ENCODE results near the gene SLC40A1. TPM values are rescaled to one million over a fixed set of nuclear protein-coding genes. Genes with fewer than 3 reads are reported as not detected.
A peak's percentile ranks its signal among the peaks of the same experiment; 100 is the strongest.

Gene SLC40A1
- total and polyA plus RNA-seq, 2 of the 13 experiments (the other 11 are each of a cell fraction or from before 2014, with no cell fraction given): 10.6 to 24.9 TPM

DNA sequence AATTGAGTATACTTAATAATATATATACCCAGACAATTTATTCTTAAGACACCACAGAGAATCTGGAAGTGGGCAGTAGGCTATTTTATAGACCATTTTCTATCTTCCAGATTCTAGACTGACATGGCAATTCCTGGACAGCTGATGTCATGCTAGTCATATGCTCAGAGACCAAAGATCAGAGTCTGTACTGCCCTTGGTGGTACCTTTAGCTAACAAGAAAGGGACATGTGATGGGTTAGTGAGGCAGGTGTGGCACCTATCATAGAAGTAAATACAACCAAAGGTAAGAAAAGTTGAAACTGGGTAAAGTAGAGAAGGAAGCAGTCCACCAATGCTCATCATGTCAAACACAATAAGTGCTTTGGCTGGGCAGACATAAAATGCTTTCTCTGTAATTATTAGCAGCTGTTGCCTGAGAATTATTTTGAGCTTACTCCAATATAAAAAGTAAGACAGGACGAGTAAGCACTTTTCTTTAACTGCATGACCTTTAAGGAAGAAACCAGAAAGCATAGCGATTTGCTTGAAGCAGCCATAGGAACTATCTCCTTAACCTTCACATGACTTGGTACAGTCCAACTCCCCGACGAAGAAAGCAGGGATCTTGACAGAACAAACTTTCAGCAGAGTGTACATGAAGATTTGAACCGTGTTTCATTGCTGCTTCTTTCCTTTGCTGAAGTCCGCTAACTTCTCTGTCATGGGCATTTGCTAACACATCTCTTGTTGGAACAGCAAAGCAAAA, 47.1 kb downstream of the SLC40A1 start (continued):
- TF ChIP-seq, protein P1, sequence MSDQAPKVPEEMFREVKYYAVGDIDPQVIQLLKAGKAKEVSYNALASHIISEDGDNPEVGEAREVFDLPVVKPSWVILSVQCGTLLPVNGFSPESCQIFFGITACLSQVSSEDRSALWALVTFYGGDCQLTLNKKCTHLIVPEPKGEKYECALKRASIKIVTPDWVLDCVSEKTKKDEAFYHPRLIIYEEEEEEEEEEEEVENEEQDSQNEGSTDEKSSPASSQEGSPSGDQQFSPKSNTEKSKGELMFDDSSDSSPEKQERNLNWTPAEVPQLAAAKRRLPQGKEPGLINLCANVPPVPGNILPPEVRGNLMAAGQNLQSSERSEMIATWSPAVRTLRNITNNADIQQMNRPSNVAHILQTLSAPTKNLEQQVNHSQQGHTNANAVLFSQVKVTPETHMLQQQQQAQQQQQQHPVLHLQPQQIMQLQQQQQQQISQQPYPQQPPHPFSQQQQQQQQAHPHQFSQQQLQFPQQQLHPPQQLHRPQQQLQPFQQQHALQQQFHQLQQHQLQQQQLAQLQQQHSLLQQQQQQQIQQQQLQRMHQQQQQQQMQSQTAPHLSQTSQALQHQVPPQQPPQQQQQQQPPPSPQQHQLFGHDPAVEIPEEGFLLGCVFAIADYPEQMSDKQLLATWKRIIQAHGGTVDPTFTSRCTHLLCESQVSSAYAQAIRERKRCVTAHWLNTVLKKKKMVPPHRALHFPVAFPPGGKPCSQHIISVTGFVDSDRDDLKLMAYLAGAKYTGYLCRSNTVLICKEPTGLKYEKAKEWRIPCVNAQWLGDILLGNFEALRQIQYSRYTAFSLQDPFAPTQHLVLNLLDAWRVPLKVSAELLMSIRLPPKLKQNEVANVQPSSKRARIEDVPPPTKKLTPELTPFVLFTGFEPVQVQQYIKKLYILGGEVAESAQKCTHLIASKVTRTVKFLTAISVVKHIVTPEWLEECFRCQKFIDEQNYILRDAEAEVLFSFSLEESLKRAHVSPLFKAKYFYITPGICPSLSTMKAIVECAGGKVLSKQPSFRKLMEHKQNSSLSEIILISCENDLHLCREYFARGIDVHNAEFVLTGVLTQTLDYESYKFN (CRISPR knock-in tag; conservative IDR thresholded peaks at IDR 0.05): peak; percentile 42
- TF ChIP-seq MEF2D (CRISPR knock-in tag; IDR thresholded peaks at IDR 0.05) (no peak), MED8 (CRISPR knock-in tag; IDR thresholded peaks at IDR 0.05; ENCODE audit: insufficient replicate concordance) (no peak), POGZ (CRISPR knock-in tag; IDR thresholded peaks at IDR 0.05) (0 out of 2 replicates have a peak, but pooled peaks have one; percentile 48), ZNF451 (CRISPR knock-in tag; IDR thresholded peaks at IDR 0.05) (no peak), POLR2A (IDR thresholded peaks at IDR 0.05; ENCODE audit: insufficient read depth in 1 of 2, low read depth in 2 of 2, low read length in 2 of 2) (no peak), KLF6 (CRISPR knock-in tag; IDR thresholded peaks at IDR 0.05) (no peak), KAT2B (IDR thresholded peaks at IDR 0.05; ENCODE audit: borderline replicate concordance, low read depth, low read length) (no peak), ZNF619 (CRISPR knock-in tag; IDR thresholded peaks at IDR 0.05) (no peak), CBX5 (CRISPR knock-in tag; IDR thresholded peaks at IDR 0.05; ENCODE audit: borderline replicate concordance) (no peak), JUN (CRISPR knock-in tag; IDR thresholded peaks at IDR 0.05) (peak; percentile 70; the same call in 1 of the 2 replicates), AGO2 (optimal IDR thresholded peaks at IDR 0.05; ENCODE audit: low read depth, low read length) (no peak), FOSL2 (CRISPR knock-in tag; IDR thresholded peaks at IDR 0.05) (peak; percentile 66), JDP2 (CRISPR knock-in tag; IDR thresholded peaks at IDR 0.05; ENCODE audit: borderline replicate concordance) (no peak), ZNF331 (CRISPR knock-in tag; IDR thresholded peaks at IDR 0.05) (no peak; the same call in 1 of the 2 replicates), MLLT10 (CRISPR knock-in tag; IDR thresholded peaks at IDR 0.05) (no peak), ZFP82 (CRISPR knock-in tag; IDR thresholded peaks at IDR 0.05; ENCODE audit: borderline replicate concordance) (no peak), TOE1 (CRISPR knock-in tag; IDR thresholded peaks at IDR 0.05) (no peak), ZNF3 (CRISPR knock-in tag; IDR thresholded peaks at IDR 0.05) (no peak), ZSCAN12 (CRISPR knock-in tag; IDR thresholded peaks at IDR 0.05) (no peak), IRX3 (CRISPR knock-in tag; IDR thresholded peaks at IDR 0.05; ENCODE audit: borderline replicate concordance, low read depth) (no peak), ZNF333 (CRISPR knock-in tag; IDR thresholded peaks at IDR 0.05; ENCODE audit: borderline replicate concordance) (no peak), SMAD9 (CRISPR knock-in tag; IDR thresholded peaks at IDR 0.05) (no peak)
- TF ChIP-seq, protein P2, sequence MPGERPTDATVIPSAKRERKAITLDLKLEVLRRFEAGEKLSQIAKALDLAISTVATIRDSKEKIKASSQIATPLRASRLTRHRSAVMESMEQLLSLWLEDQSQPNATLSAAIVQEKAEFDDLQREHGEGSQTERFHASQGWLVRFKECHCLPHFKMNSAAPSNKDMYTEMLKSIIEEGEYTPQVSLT (CRISPR knock-in tag; IDR thresholded peaks at IDR 0.05; ENCODE audit: borderline replicate concordance, low read depth): no peak
- TF ChIP-seq, protein P3, sequence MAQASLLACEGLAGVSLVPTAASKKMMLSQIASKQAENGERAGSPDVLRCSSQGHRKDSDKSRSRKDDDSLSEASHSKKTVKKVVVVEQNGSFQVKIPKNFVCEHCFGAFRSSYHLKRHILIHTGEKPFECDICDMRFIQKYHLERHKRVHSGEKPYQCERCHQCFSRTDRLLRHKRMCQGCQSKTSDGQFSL (CRISPR knock-in tag; IDR thresholded peaks at IDR 0.05): no peak
- TF ChIP-seq, protein P4, sequence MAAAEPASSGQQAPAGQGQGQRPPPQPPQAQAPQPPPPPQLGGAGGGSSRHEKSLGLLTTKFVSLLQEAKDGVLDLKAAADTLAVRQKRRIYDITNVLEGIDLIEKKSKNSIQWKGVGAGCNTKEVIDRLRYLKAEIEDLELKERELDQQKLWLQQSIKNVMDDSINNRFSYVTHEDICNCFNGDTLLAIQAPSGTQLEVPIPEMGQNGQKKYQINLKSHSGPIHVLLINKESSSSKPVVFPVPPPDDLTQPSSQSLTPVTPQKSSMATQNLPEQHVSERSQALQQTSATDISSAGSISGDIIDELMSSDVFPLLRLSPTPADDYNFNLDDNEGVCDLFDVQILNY (CRISPR knock-in tag; conservative IDR thresholded peaks at IDR 0.05): no peak
